ENCODE measurements around the gene ELFN2.

ELFN2 gene

GRCh38 chr22:37428649-37429586, 1.6 kb upstream of the ELFN2 start:
- DNase-seq (ENCODE audit: low read depth in 1 of 2, low spot score in 1 of 2) = peak; percentile 21 to 39

- no peak for DNase-seq (ENCODE audit: low read depth in 1 of 2, low spot score in 1 of 2)
These were observed 694 bp upstream of the ELFN2 start for GRCh38 chr22:37427711-37428635.

GRCh38 chr22:37426706-37427134, 559 bp downstream of the ELFN2 start:
- no peak for DNase-seq (ENCODE audit: low read depth in 1 of 2, low spot score in 1 of 2)

GRCh38 chr22:37425800-37426705, 1.2 kb downstream of the ELFN2 start:
- DNase-seq (ENCODE audit: low read depth in 1 of 2, low spot score in 1 of 2) = no peak

GRCh38 chr22:37425369-37425768, 1.9 kb downstream of the ELFN2 start:
- no peak for DNase-seq (ENCODE audit: low read depth in 1 of 2, low spot score in 1 of 2)

GRCh38 chr22:37423283-37423682, 4.0 kb downstream of the ELFN2 start:
- DNase-seq (ENCODE audit: low read depth in 1 of 2, low spot score in 1 of 2) = no peak

- no peak for DNase-seq (ENCODE audit: low read depth in 1 of 2, low spot score in 1 of 2)
These were observed 5.8 kb downstream of the ELFN2 start for GRCh38 chr22:37421468-37421877.

GRCh38 chr22:37420686-37421467, 6.4 kb downstream of the ELFN2 start:
- no peak for DNase-seq (ENCODE audit: low read depth in 1 of 2, low spot score in 1 of 2)

- no peak for DNase-seq (ENCODE audit: low read depth in 1 of 2, low spot score in 1 of 2)
These were observed 7.2 kb downstream of the ELFN2 start for GRCh38 chr22:37419969-37420685.

GRCh38 chr22:37419370-37419968, 7.8 kb downstream of the ELFN2 start:
- DNase-seq (ENCODE audit: low read depth in 1 of 2, low spot score in 1 of 2) = no peak

- DNase-seq (ENCODE audit: low read depth in 1 of 2, low spot score in 1 of 2) = no peak
These were observed 8.5 kb downstream of the ELFN2 start for GRCh38 chr22:37418627-37419369.

GRCh38 chr22:37417677-37418348, 9.5 kb downstream of the ELFN2 start:
- DNase-seq (ENCODE audit: low read depth in 1 of 2, low spot score in 1 of 2) = no peak

- no peak for DNase-seq (ENCODE audit: low read depth in 1 of 2, low spot score in 1 of 2)
These were observed 10.0 kb downstream of the ELFN2 start for GRCh38 chr22:37417264-37417663.

GRCh38 chr22:37416827-37417226, 10.5 kb downstream of the ELFN2 start:
- DNase-seq (ENCODE audit: low read depth in 1 of 2, low spot score in 1 of 2) = no peak

- DNase-seq (ENCODE audit: low read depth in 1 of 2, low spot score in 1 of 2) = no peak
These were observed 10.9 kb downstream of the ELFN2 start for GRCh38 chr22:37416389-37416788.

- no peak for DNase-seq (ENCODE audit: low read depth in 1 of 2, low spot score in 1 of 2)
These were observed 12.1 kb downstream of the ELFN2 start for GRCh38 chr22:37415210-37415609.

GRCh38 chr22:37414288-37414687, 13.0 kb downstream of the ELFN2 start:
- DNase-seq (ENCODE audit: low read depth in 1 of 2, low spot score in 1 of 2) = no peak

GRCh38 chr22:37413546-37413945, 13.7 kb downstream of the ELFN2 start:
- no peak for DNase-seq (ENCODE audit: low read depth in 1 of 2, low spot score in 1 of 2)
